GM18868 (cell line): ENCODE data around the gene ZNF714.

Experiments
- ATAC-seq: cut with Tn5 transposase; IDR thresholded peaks from one replicate; pipeline ENCODE4 v1.9.1; 2021; ENCODE audit warnings: mild to moderate bottlenecking, moderate library complexity; ENCODE audit not compliant: unreplicated experiment

Gene ZNF714

DNA sequence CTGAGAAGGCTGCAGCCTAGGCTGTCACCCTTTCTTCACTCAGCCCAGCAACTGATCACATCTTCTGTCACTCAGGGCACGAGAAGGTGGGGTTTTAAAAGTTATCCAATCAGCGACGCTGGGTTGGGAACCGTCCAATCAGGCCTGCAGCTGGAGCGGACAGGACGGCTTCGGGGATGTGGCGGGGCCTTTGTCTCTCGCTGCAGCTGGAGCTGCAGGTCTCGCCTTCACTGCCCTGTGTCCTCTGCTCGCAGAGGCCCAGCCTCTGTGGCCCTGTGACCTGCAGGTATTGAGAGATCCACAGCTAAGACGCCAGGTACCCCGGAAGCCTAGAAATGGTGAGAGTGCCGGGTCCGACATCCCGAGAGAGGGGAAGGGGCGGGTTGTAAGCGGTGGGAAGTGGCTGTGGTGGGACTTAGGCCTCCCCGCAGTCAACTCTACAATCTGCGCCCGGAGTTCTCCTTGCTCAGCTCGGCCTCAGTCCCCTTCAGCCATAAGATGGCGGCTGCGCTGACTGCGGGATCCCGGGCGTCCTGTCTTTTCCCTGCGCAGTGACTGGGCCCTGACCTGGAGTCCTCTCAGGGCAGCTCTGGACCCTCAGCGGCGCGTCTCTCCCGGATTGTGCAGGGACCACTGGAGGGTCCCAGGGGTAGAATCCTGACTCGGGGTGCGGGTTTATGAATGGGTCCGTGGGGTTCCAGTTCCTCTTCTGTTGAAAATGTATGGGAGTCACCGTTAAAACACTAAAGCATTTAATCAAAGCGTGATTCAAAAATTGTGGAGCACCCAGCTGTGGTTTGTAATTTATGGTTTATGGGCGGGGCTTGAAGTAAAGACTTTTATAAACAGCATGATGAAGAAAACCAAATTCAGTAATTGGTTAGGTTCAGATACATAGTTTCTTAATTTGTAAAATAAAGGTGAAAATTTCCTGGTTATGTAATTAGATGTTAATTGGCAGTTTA lies at the start of gene ZNF714:
Gene ZNF714 (plus strand): TSS at position 193 of the 965 bp plus-strand sequence. CDS start 16,066 bp downstream, outside the sequence.
- peak; percentile 96 for ATAC-seq

DNA sequence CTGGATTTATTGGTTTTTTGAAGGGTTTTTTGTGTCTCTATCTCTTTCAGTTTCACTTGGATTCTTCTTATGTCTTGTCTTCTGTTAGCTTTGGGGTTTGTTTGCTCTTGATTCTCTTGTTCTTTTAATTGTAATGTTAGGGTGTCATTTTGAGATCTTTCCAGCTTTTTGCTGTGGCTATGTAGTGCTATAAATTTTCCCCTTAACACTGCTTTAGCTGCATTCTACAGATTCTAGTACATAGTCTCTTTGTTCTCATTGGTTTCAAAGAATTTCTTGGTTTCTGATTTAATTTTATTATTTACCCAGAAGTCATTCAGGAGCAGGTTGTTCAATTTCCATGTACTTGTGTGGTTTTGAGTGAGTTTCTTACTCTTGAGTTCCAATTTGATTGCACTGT lies 37.0 kb upstream of the ZNF714 start:
- no peak for ATAC-seq

DNA sequence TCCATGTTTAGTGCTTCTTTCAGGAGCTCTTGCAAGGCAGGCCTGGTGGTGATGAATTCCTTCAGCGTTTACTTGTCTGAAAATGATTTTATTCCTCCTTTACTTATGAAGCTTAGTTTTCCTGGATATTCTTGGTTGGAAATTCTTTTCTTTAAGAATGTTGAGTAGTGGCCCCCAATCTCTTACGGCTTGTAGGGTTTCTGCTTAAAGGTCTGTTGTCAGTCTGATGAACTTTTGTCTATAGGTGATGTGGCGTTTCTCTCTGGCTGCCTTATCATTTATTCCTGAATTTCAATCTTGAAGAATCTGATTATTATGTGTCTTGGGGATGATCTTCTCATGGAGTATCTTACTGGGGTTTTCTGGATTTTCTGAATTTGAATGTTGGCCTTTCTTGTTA lies 35.5 kb upstream of the ZNF714 start:
- no peak for ATAC-seq

DNA sequence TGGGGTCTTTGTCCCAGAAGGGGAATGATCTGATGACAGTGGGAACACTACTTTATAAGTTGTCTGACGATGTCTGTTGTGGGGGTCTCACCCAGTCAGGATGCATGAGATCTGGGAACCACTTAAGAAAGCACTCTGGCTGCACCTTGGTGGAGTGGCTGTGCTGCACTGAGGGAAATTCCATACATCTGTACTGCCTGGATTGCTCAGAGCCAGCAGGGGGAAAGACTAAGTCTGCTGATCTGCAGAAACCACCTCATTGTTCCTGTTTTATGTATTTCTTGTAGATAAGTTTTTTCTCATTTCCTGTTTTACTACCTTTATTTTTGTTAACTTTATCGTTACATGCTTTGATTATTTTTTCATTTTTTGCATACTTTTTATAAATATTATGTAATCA lies 34.3 kb upstream of the ZNF714 start:
- ATAC-seq, result no peak

DNA sequence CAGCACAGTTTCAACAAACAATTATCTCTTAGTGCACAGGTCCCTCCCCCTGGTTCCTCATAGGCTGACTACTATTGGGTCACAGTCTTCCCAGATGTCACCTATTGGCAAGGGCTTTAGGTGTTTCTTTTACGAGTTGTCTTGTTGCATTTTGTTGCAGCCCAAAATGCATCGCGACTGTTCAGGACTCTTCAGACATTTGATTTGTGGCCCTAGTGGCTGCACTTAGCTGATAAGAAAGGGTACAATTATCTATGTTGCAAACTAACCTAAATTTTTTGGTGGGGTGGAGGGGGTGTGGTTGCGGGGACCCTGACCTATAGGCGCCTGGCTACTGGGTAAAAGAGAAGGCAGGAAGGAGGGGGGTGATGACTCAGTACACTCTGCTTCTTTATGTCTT lies 29.1 kb upstream of the ZNF714 start:
- ATAC-seq, result no peak

DNA sequence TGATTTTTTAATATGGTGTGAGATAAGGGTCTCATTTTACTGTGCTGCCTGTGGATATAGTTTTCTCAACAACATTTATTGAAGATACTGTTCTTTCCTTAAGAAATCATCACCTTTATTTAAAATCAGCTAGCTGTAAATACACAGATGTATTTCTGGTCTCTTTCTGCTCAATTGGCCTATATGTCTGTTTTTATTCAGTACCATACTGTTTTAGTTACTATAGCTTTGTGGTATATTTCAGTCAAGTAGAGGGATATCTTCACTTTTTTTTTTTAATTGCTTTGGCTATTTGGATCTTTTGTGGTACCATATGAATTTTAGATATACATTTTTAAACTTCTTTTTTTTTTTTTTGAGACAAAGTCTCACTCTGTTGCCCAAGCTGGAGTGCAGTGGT lies 16.7 kb upstream of the ZNF714 start:
- no peak for ATAC-seq

DNA sequence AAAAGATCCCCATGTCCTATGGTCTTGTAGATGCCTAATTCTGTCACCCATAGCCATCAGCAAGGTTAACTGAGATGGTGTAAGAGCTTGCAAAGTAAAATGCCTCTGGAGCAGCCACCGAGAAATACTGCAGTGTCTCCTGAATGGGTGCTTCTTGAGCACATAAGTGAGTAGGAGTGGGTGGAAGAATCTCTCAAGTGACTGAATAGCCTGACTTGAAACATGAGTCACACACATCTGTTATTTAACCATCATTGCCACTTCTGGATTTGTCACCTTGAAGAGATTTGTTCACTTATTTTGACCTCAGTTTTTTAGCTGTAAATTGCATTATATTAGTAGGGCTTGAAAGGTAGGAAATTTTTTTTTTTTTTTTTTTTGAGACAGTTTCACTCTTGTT lies 2.3 kb downstream of the ZNF714 start:
- ATAC-seq, result no peak

DNA sequence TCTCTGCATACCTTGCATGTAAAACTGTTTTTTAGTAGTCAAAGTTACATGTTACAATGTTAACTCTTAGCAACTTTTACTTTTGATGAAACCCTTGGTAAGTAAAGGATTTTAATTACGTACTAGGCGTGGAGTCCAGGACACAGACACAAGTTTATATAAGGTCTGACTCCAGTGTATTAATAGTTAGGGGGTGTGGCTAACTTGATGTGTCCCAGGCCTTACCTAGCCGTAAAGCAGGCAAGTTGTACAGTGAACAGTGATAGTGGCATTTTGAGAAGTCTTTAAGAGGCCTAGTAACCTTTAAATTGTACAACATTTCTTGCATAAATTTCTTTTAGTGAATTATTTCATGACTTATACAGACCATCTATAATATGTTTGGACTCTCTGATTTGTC lies 5.9 kb downstream of the ZNF714 start:
- no peak for ATAC-seq

DNA sequence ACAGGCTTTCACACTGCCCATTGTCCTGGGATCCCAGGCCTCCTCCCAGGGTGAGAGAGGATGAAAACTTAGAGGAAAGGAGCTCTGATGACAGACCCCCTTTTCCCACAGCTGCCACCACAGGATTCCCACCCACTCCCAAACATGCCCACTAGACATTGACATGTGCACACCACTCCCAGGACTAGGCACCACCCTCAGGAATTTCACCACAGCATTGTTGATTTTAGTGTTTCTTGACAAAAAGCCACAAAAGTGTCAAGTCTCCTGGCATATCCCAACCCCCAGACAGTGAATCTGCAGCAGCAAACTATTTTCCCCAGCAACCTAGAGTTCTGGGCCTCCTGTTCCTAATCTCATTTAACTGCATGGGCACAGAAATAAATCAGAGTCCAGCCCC lies 10.1 kb downstream of the ZNF714 start:
- ATAC-seq, result no peak

DNA sequence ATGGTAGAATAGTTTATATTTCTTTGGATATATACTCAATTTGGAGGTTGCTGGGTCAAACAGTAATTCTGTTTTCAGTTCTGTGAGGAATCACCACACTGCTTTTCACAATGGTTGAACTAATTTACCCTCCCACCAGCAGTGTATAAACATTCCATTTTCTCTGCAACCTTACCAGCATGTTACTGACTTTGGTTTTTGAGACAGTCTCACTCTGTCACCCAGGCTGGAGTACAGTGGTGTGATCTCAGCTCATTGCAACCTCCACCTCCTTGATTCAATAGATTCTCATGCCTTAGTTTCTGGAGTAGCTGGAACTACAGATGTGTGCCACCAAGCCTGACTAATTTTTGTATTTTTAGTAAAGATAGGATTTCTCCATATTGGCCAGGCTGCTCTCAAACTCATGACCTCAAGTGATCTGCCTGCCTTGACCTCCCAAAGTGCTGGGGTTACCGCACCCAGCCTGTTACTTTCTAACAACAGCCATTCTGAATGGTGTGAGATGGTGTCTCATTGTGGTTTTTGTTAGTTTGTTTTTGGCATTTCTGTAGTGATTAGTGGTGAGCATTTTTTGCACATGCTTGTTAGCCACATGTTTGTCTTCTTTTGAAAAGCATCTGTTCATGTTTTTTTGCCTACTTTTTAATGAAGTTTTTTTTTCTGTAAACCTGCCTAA lies 12.5 kb downstream of the ZNF714 start:
- no peak for ATAC-seq

DNA sequence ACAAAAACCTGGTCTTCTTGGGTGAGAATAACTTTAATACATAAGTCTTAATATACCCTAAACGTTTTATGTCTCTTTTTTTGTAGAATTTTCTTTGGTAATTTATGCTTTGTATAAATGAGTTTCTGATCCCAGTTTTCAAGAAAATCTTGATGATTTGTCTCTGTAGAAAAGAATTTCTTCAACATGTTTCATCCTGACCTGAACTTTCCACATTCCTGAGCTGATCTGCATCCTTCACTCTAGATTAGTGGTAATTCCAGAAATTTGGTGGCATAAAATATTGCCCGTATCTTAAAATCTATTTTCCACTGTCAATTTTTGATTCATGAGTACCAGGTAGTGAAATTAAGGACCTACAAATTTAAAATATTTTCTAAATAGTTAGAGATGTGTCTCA lies 16.3 kb downstream of the ZNF714 start:
- no peak for ATAC-seq

DNA sequence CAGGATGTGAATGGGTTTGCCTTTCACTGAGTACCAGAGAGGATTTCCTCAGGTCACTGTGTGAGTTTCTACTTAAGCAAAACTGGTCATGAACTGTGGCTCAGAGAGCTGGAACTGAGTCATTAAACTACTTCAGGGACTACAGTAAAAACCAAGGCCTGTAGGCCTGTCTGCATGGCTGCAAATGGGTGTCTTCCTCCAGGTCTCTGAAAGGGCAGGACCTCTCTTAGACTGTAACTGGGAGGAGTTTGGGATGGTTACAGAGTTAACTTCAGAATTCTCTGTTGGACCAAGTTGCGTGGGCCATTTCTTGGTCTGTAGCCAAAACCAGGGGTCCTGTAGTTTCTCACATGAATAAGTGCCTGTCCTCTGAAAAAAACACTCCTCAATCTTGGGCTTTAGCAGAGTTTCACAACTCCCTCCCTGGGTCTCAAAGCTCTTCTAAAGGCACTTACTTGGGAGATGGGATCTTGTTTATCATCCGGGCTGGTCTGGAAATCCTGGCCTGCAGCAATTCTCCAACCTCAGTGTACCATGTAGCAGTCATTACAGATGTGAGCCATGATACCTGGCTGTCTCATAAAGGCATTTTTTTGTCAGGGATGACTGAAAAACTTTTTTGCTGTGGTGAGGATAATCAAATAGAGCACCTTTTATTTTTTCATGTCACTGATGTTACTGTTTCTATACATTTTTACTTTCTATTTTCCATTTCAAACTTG lies 19.7 kb downstream of the ZNF714 start:
- ATAC-seq, result no peak

DNA sequence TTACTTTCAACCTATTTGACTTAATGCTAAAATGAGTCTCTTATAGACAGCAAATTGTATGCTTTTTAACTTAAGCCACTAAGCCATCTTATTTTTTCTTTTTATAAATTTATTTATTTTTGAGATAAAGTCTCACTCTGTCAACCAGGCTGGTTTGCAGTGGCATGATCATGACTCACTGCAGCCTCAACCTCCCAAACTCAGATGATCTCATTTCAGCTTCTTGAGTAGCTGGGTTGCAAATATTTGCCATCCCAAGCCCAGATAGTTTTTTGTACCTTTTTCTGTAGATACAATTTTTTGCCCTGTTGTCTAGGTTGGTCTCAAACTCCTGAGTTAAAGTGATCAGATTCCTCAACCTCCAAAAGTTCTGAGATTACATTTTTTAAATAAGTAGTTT lies 27.1 kb downstream of the ZNF714 start:
- no peak for ATAC-seq

DNA sequence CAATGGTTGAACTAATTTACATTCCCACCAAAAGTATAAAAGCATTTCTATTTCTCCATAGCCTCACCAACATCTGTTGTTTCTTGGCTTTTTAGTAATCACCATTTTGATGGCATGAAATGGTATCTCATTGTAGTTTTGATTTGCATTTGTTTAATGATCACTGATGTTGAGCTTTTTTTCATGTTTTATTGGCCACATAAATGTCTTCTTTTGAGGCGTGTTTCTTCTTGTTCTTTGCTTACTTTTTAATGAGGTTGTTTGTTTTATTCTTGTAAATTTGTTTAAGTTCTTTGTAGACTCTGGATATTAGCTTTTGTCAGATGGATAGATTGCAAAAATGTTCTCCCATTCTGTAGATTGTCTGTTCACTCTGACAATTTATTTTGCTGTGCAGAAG lies 28.2 kb downstream of the ZNF714 start:
- no peak for ATAC-seq

DNA sequence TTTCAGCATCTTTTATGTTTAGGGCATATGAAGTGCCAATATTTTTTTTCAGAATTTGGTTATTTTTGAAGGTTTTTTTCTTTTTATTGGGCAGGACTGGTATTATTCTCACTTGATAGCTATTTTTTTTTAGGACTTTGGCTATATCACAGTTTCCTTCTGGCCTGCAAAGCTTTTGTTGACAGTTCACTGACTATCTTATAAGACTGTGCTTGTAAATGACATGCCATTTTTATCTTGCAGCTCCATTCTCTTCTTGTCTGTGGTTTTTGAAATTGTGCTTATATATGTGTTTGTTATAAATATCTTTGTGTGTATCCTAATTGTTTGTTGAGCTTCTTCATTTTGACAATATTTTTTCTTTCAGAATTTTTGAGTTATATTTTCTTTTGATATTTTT lies 33.4 kb downstream of the ZNF714 start:
- ATAC-seq, result no peak

DNA sequence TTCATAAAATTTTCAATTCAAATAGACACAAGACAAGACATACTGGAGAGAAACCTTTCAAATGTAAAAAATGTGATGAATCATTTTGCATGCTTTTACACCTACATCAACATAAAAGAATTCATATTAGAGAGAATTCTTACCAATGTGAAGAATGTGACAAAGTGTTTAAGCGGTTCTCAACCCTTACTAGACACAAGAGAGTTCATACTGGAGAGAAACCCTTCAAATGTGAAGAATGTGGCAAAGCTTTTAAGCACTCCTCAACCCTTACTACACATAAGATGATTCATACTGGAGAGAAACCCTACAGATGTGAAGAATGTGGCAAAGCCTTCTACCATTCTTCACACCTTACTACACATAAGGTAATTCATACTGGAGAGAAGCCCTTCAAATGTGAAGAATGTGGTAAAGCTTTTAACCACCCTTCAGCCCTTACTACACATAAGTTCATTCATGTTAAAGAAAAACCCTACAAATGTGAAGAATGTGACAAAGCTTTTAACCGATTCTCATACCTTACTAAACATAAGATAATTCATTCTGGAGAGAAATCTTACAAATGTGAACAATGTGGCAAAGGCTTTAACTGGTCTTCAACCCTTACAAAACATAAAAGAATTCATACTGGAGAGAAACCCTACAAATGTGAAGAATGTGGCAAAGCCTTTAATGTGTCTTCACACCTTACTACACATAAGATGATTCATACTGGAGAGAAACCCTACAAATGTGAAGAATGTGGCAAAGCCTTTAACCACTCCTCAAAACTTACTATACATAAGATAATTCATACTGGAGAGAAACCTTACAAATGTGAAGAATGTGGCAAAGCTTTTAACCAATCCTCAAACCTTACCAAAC lies 35.3 kb downstream of the ZNF714 start:
- no peak for ATAC-seq

DNA sequence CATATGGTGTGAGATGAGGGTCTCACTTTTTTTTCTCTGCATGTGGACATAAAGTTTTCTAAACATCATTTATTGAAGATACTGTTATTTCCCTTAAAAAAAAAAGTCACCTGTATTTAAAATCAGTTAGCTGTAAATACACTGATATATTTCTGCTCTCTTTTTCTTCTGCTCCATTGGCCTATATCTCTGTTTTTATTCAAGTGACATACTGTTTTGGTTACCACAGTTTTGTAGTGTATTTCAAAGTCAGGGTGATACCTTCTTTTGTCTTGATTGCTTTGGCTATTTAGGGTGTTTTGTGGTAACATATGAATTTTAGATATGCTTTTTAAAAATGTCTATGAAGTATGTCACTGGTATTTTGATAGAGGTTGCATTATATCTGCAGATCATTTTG lies 44.1 kb downstream of the ZNF714 start:
- ATAC-seq, result no peak

DNA sequence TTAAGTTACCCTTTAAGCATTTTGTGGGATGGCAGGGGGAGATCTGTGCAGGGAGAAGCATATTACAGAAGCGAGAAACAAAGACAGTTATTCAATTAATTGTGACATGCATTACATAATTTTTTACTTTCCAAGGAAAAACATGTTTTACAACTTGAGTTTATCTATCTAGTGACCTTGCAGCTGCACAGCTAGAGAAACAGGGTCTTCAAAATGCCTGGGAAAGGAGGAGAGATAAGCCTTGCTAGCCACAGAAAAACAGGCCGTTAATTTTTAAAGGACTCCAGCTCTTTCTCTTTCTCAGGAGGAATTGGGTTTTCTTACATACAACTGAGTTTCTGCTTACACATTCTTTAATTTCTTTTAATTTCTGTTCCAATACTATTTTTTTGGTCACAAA lies 45.0 kb downstream of the ZNF714 start:
- no peak for ATAC-seq

DNA sequence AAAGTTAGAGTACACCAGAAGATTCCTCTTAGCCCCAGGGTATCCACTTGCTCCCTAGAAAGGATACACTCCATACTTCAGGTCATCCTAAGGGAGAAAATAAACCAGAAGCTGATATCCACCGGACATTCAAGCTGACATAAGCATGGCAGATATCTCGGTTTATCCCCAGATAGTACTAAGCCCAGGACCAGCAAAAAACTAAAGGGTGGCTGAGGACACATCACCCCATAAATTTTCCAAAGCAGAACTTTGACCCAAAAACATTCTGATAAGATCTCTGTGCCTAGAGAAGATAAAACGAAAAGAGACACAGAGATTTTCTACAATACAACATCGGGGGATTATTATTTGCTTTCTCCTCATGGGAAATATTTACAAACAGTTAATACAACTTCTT lies 45.9 kb downstream of the ZNF714 start:
- no peak for ATAC-seq

DNA sequence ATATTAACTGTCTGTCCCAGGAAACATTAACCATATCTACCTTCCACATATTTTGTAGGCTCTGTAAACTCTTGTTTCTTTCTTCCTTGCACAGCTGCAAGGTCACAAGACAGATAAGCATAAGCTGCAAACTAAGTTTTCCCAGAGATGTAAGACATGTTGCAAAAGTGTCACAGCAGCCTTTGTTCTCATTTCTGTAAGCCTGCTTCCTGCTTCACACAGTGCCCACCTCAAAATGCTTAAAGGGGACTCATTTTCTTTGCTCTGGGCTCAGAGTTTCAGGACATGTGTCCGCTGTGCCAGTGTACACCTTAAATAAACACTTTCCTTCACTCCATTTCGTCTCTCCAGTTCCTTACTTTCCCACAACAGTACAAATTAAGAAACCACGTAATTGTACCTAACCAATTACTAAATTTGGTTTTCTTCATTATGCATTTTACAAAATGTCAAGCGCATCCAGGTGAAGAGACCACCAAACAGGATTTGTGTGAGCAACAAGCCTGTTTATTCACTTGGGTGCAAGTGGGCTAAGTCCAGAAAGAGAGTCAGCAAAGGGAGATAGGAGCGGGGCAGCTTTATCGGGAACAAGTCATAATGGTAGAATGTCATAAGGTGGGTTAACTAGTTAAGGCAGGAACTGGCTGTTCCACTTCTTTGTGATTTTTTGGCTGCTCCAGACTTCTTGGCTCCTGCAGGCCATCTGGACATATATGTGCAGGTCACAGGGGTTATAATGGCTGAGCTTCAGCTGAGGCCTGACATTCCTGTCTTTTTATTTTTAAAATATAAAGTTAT lies 47.1 kb downstream of the ZNF714 start:
- no peak for ATAC-seq
